Activated effector memory CD4-positive, alpha-beta T cell treated with anti-CD3 and anti-CD28 coated beads, Interleukin-2, amount 50 U/mL, for 16 hours (primary cell): ENCODE data around the gene PRKCQ.

ENCODE experiments used
- DNase-seq: peaks from one replicate; pipeline ENCODE4 v3.0.0-alpha.2; 2020

Gene PRKCQ

DNA sequence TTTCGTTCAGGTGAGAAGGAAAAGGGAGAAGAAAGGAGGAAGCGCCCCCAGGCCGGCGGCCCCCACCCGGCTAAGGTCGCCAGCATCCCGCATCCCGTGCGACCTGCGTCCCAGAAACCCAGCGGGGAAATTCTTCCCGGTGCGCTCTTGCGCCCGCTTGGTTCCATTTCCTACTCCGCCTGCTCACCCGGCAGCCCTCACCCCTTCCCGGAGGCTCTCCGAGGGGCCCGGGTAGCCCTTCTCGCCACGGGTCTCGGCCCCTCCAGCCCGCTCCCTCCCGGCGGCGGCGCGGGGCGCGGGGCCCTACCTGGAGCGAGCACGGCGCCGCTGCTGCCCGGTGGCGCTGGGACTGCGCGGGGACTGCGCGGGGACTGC is at the start of gene PRKCQ:
Gene PRKCQ (minus strand): TSS at position 373 of the 375 bp plus-strand sequence. CDS start 65,141 bp downstream, outside the sequence.
- no peak for DNase-seq

GRCh38 chr10:6625428-6625827 is 45.4 kb upstream of the PRKCQ start:
- DNase-seq = no peak

DNA sequence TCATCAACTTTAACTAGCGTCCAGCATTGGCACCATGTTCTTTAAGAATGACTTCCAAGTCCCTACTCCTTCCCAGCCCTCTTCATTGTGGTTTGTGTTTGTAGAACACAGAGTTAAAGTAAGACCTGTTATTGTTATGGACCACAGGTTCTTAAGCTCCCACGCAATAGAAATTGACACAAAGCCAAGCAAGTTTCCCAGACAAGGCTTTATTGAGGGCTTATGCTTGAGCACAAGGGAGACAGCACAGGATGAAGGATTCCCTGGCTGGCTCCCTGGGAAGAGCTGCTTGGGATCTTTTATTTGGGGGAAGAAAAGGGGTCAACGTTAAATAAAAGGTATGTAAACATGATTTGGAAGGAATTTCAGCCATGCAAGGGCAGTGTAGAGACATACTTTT is 44.3 kb upstream of the PRKCQ start:
- DNase-seq = no peak

DNA sequence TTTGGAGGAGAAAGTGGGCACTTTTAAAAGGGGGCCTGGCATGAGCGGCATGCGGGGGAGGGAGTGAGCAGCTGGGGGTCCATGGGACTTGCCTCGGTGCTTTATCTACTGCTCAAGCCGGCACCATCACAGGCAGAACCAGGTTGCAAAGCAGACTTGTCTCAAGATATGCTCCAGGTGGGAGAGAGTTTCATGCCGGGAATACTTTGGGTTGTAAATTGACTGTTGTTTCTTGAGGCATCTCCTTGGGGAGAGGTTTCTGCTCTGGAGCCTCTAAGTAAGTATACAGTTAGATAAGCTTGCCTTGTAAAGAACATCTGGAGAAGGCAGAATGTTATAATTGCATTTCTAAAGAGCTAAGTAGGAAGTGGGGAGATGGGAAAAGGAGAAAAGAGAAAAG is 42.8 kb upstream of the PRKCQ start:
- no peak for DNase-seq

DNA sequence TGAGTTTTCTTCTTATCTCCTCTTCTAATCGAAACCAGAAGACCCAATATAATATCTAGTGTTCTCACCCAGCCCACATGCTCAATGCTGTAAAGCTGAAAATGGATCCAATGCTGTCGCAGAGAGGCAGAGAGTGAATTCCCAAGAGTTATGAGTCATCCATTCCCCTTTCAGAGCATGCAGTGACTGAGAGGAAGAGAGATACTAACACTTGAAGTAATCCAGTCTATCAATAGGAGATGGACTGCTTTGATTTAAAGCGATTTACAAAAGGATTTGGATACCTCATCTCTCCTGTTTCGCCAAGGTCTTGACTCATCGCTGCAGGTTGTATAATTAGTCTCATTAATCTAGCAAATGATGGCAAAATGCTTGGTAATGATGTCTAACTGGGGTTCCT is 41.5 kb upstream of the PRKCQ start:
- no peak for DNase-seq

DNA sequence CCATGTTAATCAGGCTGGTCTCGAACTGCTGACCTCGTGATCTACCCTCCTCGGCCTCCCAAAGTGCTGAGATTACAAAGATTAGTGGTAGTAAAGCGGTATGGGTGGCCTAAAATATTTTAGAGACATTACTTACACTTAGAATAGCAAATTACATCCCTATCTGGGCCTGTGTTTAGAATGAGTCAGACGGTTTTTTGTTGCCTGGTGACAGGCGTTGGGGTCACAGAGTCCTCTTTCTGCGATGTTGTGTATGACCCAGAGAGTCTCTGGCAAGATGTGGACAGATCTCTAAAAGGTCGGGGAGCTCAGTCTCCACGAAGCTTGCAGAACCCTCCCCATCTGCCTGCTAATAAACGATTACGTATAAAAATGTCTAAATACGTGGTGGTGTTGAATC is 39.6 kb upstream of the PRKCQ start:
- no peak for DNase-seq

GRCh38 chr10:6618340-6618739 is 38.3 kb upstream of the PRKCQ start:
- no peak for DNase-seq

DNA sequence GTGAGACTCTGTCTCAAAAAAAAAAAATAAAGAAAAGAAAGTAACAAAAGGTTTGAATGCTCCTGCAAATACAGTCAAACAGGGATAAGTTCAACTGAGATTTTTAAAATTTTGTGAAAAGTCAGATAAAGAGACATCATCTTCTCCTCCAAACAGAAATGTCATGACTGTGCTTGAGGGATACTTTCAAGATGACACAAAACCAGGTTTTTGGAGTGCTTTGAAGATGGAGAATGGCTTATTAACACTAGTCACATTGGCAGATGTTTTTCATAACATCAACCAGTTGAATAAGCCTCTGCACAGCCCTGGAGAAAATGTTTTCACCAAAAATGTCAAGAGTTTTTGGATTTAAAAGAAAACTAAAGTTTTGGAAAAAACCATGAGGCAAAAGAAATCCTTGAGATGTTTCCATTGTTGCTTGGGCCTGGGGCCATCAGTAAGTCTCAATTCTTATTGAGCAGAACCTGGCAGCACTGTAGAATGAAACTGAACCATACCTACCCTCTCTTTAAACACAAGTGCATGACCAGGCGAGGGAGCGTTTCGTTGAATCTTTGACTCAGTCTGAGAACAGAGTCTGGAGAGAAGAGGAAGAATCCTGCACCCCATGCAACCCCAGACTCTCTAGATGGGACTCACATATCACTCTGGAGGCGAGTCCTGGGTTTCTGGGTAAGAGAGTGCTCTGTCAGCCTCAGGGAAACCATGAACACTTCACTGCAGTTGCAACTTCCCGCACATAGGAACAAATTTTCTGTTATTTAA is 37.4 kb upstream of the PRKCQ start:
- DNase-seq = no peak

DNA sequence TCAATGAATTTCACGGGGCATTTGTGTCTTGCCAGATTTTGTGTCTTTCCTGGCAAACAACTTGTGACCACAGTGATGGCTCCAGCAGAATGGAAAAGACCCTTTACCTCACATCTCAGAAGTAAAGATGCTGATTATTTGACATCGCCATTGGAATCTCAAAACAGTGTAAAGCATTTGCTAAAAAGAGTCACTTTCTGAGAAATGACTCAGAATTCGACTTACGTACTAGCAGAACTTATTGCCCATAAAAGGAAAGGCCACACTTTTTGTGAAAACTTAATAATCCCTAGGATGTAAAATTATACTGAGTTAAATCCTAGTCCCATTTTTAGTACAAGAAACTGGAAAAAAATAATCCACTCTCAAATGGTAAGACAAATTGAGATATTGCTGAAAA is 35.9 kb upstream of the PRKCQ start:
- DNase-seq = no peak

DNA sequence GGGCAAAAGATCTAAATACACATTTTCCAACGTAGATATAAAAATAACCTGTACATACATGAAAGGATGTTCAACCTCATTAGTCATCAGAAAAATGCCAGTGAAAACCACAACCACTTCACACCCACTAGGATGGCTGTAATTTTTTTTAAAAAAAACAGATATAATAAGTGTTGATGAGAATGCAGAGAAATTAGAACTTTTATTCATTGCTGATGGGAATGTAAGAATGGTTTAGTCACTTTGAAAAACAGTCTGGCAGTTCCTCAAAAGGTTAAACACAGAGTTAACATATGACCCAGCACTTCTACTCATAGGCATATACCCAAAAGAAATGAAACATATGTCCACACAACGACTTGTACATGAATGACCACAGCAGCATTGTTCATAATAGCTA is 32.3 kb upstream of the PRKCQ start:
- DNase-seq = no peak

DNA sequence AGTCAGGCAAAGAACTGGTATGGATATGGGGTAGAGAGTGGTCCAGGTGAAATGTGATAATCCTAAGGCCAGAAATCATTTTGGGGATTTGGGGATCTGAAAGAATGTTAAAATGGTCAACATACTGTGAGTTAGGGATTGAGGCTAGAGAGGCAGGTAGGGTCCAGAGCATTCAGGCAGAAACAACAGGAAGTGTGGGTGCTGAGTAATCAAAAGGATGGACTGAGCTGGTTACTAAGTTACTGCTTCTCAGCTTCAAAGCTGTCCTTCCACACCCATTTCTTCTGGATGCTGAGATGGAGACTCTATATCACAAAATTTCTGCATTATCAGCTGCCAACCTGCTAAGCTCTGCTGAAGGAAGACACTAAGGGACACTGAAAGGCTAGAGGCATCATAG is 30.6 kb upstream of the PRKCQ start:
- no peak for DNase-seq

DNA sequence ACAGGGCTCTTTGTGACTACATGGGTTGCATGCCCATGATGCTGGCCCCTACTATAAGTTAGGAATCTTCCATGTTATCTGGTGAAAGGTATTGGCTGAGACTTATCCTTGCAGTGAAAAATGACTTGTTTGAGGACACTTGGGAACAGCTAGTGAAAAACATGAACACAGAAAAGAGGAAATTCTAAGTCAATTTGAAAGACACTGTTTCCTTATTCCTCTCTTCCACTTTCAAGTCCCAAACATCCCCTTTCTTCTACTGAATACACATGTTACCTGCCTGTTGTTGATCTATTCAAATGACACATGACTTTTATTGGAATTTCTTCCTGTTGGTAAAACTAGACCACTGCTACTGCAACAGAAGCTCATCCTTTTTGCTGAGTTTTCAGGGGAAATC is 29.5 kb upstream of the PRKCQ start:
- DNase-seq = no peak

DNA sequence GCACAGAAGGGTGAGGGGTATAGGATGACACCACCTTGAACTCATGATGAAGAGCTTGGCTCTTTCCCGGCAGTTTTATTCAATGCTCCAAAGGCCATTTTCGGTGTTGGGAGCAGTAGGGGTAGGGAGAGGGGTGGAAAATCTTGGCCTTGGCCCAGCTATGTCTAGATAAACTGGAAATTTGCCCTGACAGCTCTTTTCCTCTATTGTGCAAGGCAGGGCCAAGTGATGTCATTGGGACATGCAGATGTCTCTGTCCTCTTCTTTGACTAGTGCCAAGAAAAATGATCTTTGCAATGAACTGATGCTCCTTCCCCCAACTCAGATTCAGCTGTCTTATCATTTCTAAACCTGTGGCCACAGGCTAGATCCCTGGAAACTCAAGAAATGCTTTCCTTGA is 27.7 kb upstream of the PRKCQ start:
- no peak for DNase-seq

GRCh38 chr10:6607182-6607581 is 27.1 kb upstream of the PRKCQ start:
- DNase-seq = peak; percentile 73

GRCh38 chr10:6603142-6604125 is 23.4 kb upstream of the PRKCQ start:
- no peak for DNase-seq

DNA sequence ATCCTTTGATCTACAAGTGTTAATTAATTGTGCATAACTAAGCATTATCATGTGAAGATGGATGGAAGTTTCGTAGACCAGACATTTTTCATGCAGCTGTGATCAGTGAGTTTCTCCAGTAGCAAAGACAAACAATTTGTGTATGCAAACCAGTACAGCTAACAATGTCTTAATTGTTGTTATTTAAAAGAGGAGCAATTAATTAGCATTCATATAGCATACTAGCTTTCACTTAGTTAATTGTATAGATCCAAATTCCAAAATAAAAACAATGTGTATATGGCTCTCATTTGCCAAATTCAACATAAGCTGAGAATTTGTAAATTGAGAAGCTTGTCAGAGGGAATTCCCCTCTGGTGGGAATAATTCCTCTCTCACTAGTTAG is 22.6 kb upstream of the PRKCQ start:
- no peak for DNase-seq

- DNase-seq = no peak
Observed at GRCh38 chr10:6602026-6602699, 22.1 kb upstream of the PRKCQ start.

- peak; percentile 68 for DNase-seq
Observed at GRCh38 chr10:6601246-6601805, 21.2 kb upstream of the PRKCQ start.

GRCh38 chr10:6600224-6600987 is 20.3 kb upstream of the PRKCQ start:
- DNase-seq = no peak

GRCh38 chr10:6598679-6599078 is 18.6 kb upstream of the PRKCQ start:
- DNase-seq = no peak

DNA sequence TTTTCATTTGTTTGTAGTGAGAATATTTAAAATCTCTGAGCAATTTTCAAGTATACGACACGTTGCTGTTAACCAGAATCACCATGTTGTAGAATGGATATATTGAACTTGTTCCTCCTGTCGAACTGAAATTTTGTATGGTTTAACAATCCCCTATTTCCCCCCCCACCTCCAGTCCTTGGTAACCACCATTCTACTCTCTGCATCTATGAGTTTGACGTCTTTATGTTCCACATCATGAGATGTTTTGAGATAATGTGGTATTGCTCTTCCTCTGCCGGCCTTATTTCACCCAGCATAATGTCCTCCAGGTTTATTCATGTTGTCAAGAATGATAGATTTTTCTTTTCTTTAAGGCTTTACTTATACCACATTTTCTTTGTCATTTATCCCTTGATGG is 17.4 kb upstream of the PRKCQ start:
- no peak for DNase-seq

- no peak for DNase-seq
Observed at GRCh38 chr10:6595499-6595898, 15.4 kb upstream of the PRKCQ start.
